K562 (cell line): ENCODE measurements around the gene TM4SF20. TPM values are rescaled to one million over a fixed set of nuclear protein-coding genes. Genes with fewer than 3 reads are reported as not detected.

ENCODE experiments used
- FOXJ3 ChIP-seq: sonication (generic); formaldehyde crosslinking; IDR thresholded peaks from 2 replicates; pipeline ENCODE4 v1.4.0; 2020; ENCODE audit warnings: mild to moderate bottlenecking, missing genetic modification reagents
- GABPA ChIP-seq: fragments of 200-800 bp; sonication (Bioruptor generic); conservative IDR thresholded peaks from 2 replicates; pipeline ENCODE4 v1.6.1; 2016; ENCODE audit warnings: low read depth, missing genetic modification characterization, missing compliant biosample characterization
- GTF2F1 ChIP-seq: IDR thresholded peaks from 2 replicates; pipeline ENCODE4 v1.6.1; 2011; ENCODE audit warnings: low read depth, low read length, improper control_type of control experiment
- HMG20B ChIP-seq: fragments of 250-450 bp; sonication (Bioruptor Pico); IDR thresholded peaks from 2 replicates; pipeline ENCODE4 v1.5.0; 2021; ENCODE audit warnings: mild to moderate bottlenecking
- NCOA4 ChIP-seq: fragments of 450-650 bp; IDR thresholded peaks from 2 replicates; pipeline ENCODE4 v1.6.1; 2018; ENCODE audit warnings: mild to moderate bottlenecking; ENCODE audit not compliant: partially characterized antibody
- NFYB ChIP-seq: IDR thresholded peaks from 2 replicates; pipeline ENCODE4 v1.6.1; 2011; ENCODE audit warnings: mild to moderate bottlenecking, moderate library complexity; ENCODE audit not compliant: insufficient read length; ENCODE audit errors: extremely low read depth
- POLR2H ChIP-seq: IDR thresholded peaks from 2 replicates; pipeline ENCODE4 v1.6.1; 2016; ENCODE audit warnings: missing genetic modification characterization, low read depth, mild to moderate bottlenecking, control low read depth, missing compliant biosample characterization, moderate library complexity
- PURB ChIP-seq: sonication (generic); formaldehyde crosslinking; IDR thresholded peaks from 2 replicates; pipeline ENCODE4 v1.9.0; 2021; ENCODE audit warnings: low read depth, mild to moderate bottlenecking, missing genetic modification reagents
- STAG1 ChIP-seq: sonication (generic); formaldehyde crosslinking; IDR thresholded peaks from 2 replicates; pipeline ENCODE4 v1.5.0; 2020; ENCODE audit warnings: missing genetic modification reagents, borderline replicate concordance
- ZBTB8A ChIP-seq: fragments of 450-650 bp; IDR thresholded peaks from 2 replicates; pipeline ENCODE4 v1.6.1; 2018; ENCODE audit warnings: mild to moderate bottlenecking, moderate library complexity; ENCODE audit not compliant: partially characterized antibody
- ZNF57 ChIP-seq: fragments of 450-650 bp; formaldehyde crosslinking; IDR thresholded peaks from 2 replicates; pipeline ENCODE4 v1.4.0; 2020; ENCODE audit warnings: mild to moderate bottlenecking, moderate library complexity
- polyA plus RNA-seq, 8 experiments: library from polyadenylated mRNA; depleted of rRNA in 4 of 8; stranded (reverse) in 5 of 8; unstranded in 3 of 8; fragments of >200 nt; fragmentation: Nextera tagmentation in 2 of 8; fragmentation: Illumina TruSeq in 1 of 8; extraction: Ambion mirVana in 2 of 8; extraction: Trizol in 1 of 8; gene quantifications; 2 replicates each; pipeline versions ENCODE4 v1.2.1 to v1.2.3, GENCODE V29; 2011 to 2014; ENCODE audit warnings: inconsistent platforms in 1 of 8, missing spikeins in 1 of 8
- total RNA-seq, 7 experiments: library from RNA; depleted of rRNA in 6 of 7; stranded (reverse); fragments of >200 nt in 6 of 7; fragmentation: Illumina TruSeq in 2 of 7; extraction: Trizol in 2 of 7; gene quantifications; 2 replicates each; pipeline versions ENCODE4 v1.2.1 to v1.2.3, GENCODE V29; 2011 to 2021; ENCODE audit warnings: low replicate concordance in 1 of 7
- TF ChIP-seq, protein P1 (sequence below): fragments of 450-650 bp; IDR thresholded peaks from 2 replicates; pipeline ENCODE4 v1.6.1; 2017; ENCODE audit warnings: mild to moderate bottlenecking, moderate library complexity
- TF ChIP-seq, protein P2 (sequence below), 2 experiments: fragments of 450-650 bp in 1 of 2; sonication (generic) in 1 of 2; formaldehyde crosslinking in 1 of 2; IDR thresholded peaks in 1 of 2; conservative IDR thresholded peaks in 1 of 2; 2 replicates each; pipeline versions ENCODE4 v1.6.1 to v1.8.1; 2016 to 2023; ENCODE audit warnings: mild to moderate bottlenecking in 2 of 2, moderate library complexity in 2 of 2, inconsistent platforms in 1 of 2, missing genetic modification reagents in 1 of 2
- TF ChIP-seq, protein P3 (sequence below), 2 experiments: fragments of 450-650 bp; IDR thresholded peaks; 2 replicates each; pipeline ENCODE4 v1.6.1; 2016; ENCODE audit warnings: mild to moderate bottlenecking in 2 of 2, borderline replicate concordance in 1 of 2, low read depth in 1 of 2, moderate library complexity in 1 of 2
- TF ChIP-seq, protein P4 (sequence below): sonication (generic); formaldehyde crosslinking; IDR thresholded peaks from 2 replicates; pipeline ENCODE4 v1.9.0; 2022; ENCODE audit warnings: mild to moderate bottlenecking, missing genetic modification reagents

Gene TM4SF20
- total and polyA plus RNA-seq, 9 of the 15 experiments (the other 6 are each of a cell fraction or from before 2014, with no cell fraction given), result not detected

DNA sequence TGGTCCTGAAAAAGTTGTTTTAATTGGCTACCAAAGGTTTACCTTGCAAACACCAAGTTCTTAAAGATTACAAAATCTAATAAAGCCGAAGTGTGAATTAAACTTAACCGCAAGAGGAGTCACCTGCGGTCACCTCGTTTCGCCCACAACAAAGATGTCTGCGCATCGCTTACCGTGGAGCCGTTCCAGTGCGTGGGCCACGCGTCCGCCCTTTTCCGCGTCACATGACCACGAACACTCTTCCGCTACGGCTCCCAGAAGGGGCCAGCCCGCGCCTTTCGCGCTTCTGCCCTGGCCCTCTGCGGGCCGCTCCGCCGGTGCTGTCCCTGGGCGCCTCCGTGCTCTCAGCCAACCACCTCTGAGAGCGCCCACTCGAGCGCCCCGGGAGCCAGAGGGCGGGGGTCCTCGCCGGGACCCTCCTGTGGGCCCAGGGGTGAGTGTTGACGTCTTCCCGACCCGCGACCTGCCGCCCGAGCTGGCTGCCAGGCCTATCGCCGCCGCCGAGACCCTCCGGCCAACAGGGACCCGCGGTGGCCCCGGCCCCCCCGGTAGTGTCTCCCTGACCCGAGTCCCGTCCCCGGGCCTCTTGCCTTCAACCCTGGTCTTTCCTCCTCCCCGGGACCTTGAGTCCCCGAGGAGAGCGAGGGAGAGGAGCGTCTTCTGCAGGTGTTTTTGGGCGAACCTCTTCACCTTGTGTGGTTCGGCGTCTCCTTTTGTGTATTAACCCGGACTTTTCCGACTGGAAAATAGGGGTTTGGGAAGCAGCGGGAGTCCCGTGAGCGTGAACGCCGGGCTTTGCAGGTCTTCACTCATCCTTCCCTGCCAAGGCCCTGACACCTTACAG, 53.9 kb downstream of the TM4SF20 start, which contains the start of gene MFF (continued):
- TF ChIP-seq, protein P1, sequence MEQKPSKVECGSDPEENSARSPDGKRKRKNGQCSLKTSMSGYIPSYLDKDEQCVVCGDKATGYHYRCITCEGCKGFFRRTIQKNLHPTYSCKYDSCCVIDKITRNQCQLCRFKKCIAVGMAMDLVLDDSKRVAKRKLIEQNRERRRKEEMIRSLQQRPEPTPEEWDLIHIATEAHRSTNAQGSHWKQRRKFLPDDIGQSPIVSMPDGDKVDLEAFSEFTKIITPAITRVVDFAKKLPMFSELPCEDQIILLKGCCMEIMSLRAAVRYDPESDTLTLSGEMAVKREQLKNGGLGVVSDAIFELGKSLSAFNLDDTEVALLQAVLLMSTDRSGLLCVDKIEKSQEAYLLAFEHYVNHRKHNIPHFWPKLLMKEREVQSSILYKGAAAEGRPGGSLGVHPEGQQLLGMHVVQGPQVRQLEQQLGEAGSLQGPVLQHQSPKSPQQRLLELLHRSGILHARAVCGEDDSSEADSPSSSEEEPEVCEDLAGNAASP, result no peak; the same call in 1 of the 2 replicates
- TF ChIP-seq NCOA4, result no peak
- no peak for TF ChIP-seq ZNF57 (CRISPR knock-in tag)
- no peak for TF ChIP-seq PURB (CRISPR knock-in tag)
- TF ChIP-seq, protein P2, sequence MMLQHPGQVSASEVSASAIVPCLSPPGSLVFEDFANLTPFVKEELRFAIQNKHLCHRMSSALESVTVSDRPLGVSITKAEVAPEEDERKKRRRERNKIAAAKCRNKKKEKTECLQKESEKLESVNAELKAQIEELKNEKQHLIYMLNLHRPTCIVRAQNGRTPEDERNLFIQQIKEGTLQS (IDR thresholded peaks at IDR 0.05), result 0 out of 2 replicates have a peak, but pooled peaks have one; percentile 7
- TF ChIP-seq, protein P2 (CRISPR knock-in tag; conservative IDR thresholded peaks at IDR 0.05), result no peak
- TF ChIP-seq, protein P3, sequence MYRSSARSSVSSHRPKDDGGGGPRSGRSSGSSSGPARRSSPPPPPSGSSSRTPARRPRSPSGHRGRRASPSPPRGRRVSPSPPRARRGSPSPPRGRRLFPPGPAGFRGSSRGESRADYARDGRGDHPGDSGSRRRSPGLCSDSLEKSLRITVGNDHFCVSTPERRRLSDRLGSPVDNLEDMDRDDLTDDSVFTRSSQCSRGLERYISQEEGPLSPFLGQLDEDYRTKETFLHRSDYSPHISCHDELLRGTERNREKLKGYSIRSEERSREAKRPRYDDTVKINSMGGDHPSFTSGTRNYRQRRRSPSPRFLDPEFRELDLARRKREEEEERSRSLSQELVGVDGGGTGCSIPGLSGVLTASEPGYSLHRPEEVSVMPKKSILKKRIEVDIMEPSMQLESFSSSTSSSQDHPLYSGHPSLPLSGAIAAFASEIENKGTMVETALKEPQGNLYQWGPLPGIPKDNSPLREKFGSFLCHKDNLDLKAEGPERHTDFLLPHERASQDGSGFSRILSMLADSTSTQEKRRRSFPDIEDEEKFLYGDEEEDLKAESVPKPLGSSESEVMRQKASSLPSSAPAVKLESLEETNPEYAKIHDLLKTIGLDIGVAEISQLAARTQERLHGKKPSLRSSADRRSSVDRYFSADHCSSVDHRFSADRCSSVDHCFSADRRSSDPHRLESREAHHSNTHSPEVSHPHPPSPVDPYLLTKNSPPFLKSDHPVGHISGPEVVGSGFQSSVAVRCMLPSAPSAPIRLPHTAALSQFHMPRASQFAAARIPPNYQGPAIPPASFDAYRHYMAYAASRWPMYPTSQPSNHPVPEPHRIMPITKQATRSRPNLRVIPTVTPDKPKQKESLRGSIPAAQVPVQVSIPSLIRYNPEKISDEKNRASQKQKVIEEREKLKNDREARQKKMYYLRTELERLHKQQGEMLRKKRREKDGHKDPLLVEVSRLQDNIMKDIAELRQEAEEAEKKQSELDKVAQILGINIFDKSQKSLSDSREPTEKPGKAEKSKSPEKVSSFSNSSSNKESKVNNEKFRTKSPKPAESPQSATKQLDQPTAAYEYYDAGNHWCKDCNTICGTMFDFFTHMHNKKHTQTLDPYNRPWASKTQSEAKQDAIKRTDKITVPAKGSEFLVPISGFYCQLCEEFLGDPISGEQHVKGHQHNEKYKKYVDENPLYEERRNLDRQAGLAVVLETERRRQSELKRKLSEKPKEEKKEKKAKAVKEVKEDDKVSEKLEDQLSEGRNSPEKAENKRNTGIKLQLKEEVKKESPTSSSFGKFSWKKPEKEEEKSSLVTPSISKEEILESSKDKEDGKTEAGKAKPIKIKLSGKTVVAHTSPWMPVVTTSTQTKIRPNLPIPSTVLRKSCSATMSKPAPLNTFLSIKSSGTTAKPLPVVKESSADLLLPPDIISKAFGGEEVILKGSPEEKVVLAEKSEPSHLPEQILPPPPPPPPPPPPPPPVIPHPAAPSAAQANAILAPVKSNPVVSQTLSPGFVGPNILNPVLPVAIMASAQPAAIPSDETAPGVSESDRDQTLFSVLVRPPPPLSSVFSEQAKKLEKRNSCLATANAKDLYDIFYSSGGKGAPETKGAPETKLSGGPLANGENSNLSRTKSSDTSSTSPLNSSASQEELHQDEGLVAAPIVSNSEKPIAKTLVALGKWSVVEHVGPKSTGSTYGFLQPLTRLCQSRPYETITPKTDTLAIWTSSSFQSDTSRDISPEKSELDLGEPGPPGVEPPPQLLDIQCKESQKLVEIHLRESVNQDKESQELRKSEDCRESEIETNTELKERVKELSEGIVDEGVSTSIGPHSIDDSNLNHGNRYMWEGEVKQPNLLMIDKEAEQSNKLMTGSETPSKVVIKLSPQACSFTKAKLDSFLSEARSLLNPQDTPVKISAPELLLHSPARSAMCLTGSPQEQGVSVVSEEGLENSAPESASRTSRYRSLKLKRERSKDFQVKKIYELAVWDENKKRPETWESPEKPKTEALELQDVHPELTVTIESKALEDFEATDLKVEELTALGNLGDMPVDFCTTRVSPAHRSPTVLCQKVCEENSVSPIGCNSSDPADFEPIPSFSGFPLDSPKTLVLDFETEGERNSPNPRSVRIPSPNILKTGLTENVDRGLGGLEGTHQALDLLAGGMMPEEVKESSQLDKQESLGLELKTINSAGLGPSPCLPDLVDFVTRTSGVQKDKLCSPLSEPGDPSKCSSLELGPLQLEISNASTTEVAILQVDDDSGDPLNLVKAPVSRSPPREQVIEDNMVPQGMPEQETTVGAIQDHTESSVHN (IDR thresholded peaks at IDR 0.05; ENCODE audit: borderline replicate concordance in 1 of 2, low read depth in 1 of 2), result no peak
- no peak for TF ChIP-seq HMG20B (CRISPR knock-in tag)
- TF ChIP-seq, protein P4, sequence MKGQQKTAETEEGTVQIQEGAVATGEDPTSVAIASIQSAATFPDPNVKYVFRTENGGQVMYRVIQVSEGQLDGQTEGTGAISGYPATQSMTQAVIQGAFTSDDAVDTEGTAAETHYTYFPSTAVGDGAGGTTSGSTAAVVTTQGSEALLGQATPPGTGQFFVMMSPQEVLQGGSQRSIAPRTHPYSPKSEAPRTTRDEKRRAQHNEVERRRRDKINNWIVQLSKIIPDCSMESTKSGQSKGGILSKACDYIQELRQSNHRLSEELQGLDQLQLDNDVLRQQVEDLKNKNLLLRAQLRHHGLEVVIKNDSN, result peak; percentile 97
- peak; percentile 87 for TF ChIP-seq GABPA (tag)
- TF ChIP-seq STAG1 (CRISPR knock-in tag), result peak; percentile 19; the same call in 1 of the 2 replicates
- no peak for TF ChIP-seq ZBTB8A
- TF ChIP-seq FOXJ3, result no peak
- no peak for TF ChIP-seq GTF2F1
- no peak for TF ChIP-seq NFYB
- TF ChIP-seq POLR2H (tag), result peak; percentile 56; the same call in 1 of the 2 replicates
